PC-3 (cell line): Measurements from ENCODE around the gene GAL.

Experiments
- EZH2 ChIP-seq: fragments of 300-600 bp; sonication (generic); IDR thresholded peaks from one replicate; pipeline ENCODE4 v1.6.1; 2017; ENCODE audit warnings: antibody characterized with exemption, mild to moderate bottlenecking, low read length; ENCODE audit not compliant: unreplicated experiment
- TF ChIP-seq, protein P1 (sequence below): fragments of 300-600 bp; sonication (generic); conservative IDR thresholded peaks from 2 replicates; pipeline ENCODE4 v1.5.1; 2017; ENCODE audit warnings: antibody characterized with exemption, low read depth, mild to moderate bottlenecking, low read length

DNA sequence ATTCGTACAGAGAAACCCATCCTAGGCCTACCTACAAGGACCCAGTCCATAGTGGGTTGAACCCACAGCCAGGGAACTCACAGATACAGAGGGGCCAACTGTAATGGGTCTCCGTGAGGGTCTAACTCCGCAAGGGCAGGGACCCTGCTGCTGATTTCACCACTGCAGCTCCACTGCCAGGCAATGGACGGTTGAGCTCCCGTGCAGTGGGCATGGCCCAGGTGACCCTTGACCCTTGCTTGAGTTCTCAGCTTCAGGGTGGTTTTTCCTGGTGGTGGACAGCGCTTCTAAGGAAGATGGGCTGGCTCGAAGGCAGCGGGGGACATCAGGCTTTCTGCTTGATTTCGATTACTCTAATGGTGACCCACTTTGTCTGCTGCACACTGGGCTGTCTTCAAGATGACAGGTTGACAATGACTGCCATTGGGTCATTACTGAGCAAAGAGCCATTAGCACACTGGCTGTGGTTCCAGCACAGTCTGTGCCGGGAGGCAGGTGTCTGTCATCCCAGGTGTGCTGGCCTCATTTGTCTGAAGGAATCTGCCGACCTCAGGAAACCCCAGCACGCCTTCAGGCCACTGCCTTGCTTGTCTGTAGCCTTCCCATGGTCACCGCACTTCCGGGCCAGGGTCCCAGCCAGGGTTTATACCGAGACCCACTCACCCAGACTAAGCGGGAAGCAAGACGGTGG is 3.7 kb upstream of the GAL start:
- TF ChIP-seq, protein P1, sequence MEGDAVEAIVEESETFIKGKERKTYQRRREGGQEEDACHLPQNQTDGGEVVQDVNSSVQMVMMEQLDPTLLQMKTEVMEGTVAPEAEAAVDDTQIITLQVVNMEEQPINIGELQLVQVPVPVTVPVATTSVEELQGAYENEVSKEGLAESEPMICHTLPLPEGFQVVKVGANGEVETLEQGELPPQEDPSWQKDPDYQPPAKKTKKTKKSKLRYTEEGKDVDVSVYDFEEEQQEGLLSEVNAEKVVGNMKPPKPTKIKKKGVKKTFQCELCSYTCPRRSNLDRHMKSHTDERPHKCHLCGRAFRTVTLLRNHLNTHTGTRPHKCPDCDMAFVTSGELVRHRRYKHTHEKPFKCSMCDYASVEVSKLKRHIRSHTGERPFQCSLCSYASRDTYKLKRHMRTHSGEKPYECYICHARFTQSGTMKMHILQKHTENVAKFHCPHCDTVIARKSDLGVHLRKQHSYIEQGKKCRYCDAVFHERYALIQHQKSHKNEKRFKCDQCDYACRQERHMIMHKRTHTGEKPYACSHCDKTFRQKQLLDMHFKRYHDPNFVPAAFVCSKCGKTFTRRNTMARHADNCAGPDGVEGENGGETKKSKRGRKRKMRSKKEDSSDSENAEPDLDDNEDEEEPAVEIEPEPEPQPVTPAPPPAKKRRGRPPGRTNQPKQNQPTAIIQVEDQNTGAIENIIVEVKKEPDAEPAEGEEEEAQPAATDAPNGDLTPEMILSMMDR = no peak
- TF ChIP-seq EZH2 = no peak
